PC-3 (cell line): ENCODE measurements around the gene GABARAPL1.

Experiments used
- EZH2 ChIP-seq: fragments of 300-600 bp; sonication (generic); IDR thresholded peaks from one replicate; pipeline ENCODE4 v1.6.1; 2017; ENCODE audit warnings: antibody characterized with exemption, mild to moderate bottlenecking, low read length; ENCODE audit not compliant: unreplicated experiment
- EZH2phosphoT487 ChIP-seq: fragments of 300-600 bp; sonication (generic); IDR thresholded peaks from 2 replicates; pipeline ENCODE4 v1.6.1; 2018; ENCODE audit warnings: mild to moderate bottlenecking, antibody characterized with exemption, low read length, borderline replicate concordance
- TF ChIP-seq, protein P1 (sequence below): fragments of 300-600 bp; sonication (generic); conservative IDR thresholded peaks from 2 replicates; pipeline ENCODE4 v1.5.1; 2017; ENCODE audit warnings: antibody characterized with exemption, low read depth, mild to moderate bottlenecking, low read length

DNA sequence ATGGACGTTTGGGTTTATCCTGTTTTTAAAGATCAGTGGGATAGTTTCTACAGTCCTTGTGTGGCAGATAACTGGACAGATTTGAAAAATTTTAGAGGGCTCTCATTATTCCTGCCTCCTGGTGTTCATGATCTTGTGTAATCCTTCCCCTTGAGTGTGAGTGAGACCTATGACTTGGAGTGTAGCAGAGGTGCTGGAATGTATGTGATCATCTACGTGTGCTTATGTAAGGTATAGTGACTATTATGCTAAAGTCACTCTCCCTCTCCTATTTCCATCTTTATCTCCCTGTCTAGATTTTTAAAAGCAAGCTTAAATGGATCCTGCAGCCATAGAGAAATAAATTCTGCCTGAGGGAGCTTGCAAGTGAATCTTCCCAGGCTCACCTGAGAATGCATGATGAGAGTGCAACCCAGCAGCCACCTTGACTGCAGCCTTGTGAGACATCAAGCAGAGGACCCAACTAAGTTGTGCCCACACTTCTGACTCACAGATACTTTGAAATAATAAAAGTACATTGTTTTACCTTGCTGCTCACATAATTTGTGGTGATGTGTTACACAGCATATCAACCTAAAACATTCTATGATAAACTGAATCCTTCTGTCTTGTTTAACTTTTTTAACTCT is 37.6 kb upstream of the GABARAPL1 start:
- TF ChIP-seq, protein P1, sequence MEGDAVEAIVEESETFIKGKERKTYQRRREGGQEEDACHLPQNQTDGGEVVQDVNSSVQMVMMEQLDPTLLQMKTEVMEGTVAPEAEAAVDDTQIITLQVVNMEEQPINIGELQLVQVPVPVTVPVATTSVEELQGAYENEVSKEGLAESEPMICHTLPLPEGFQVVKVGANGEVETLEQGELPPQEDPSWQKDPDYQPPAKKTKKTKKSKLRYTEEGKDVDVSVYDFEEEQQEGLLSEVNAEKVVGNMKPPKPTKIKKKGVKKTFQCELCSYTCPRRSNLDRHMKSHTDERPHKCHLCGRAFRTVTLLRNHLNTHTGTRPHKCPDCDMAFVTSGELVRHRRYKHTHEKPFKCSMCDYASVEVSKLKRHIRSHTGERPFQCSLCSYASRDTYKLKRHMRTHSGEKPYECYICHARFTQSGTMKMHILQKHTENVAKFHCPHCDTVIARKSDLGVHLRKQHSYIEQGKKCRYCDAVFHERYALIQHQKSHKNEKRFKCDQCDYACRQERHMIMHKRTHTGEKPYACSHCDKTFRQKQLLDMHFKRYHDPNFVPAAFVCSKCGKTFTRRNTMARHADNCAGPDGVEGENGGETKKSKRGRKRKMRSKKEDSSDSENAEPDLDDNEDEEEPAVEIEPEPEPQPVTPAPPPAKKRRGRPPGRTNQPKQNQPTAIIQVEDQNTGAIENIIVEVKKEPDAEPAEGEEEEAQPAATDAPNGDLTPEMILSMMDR: no peak
- TF ChIP-seq EZH2phosphoT487 (no peak), EZH2 (no peak)
